GM19043 (cell line): ENCODE data around the gene SCNN1B.
"Not testable (repeated sequence)": the region's sequence is repeated elsewhere in the genome, so short reads cannot be mapped to it uniquely, and the experiment has no call there.

ENCODE experiments used
- ATAC-seq: cut with Tn5 transposase; IDR thresholded peaks from one replicate; pipeline ENCODE4 v1.9.1; 2021; ENCODE audit warnings: low read depth; ENCODE audit not compliant: unreplicated experiment

Gene SCNN1B

DNA sequence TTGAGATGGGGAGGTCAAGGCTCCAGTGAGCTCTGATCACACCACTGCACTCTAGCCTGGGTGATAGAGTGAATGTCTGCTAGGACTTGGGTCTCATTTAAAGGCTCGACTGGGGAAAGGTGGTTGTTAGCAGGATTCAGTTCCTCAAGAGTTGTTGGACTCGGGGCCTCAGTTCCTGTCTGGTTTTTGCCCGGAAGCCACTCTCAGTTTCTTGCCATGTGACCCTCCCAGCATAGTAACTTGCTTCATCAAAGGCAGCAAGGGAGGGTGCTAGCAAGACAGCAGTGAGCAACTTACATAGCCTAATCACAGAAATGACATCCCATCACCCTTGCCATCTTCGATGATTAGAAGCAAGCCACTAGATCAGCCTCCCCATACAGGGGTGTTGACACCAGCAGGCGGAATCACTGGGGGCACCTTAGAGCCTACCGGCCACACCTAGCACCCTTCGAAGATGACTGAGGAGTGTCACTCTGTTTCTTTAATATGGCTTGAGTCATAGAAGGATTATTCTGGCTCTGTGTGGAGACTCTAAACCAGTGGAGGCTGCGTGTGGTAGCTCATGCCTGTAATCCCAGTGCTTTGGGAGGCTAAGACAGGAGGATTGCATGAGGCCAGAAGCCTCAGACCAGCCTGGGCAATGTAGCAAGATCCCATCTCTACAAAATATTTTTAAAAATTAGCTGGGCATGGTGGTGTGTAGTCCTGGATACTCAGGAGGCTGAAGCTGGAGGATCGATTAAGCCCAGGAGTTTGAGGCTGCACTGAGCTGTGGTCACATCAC is 13.2 kb upstream of the SCNN1B start:
- ATAC-seq, result no peak

DNA sequence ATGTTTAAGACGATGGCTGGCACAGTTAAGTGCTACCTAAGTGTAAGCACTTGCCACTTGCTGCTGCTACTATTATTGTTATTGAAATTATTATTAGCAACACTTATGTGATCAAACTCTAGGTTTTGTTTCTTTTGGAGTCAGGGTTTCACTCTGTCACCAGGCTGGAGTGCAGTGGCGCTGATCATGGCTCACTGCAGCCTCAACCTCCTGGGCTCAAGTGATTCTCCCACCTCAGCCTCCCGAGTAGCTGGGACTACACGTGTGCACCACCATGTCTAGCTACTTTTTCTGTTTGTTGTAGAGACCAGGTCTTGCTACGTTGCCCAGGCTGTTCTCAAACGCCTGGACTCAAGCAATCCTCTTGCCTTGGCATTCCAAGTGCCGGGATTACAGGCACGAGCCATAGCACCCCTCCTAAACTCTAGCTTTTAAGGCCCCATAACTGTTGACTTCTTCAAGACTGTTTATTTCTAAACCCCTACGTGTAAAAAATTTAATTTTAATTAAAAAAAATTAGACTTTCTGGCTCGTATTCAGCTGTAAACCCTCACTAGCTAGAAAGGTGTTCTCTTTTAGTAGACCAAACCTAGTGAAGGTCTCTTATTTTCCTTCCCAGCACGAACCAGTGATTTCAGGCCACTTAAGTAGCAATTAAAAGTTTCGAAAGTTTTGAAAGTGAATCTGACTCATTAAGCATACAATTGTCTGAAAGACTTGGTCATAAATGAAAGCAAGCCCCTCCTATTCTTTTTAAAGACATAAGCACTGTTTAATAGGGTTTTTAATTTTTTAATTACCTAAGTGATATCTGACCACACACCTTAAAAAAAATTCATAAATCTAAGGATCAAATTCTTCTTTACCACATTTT is 11.7 kb upstream of the SCNN1B start:
- no peak for ATAC-seq

DNA sequence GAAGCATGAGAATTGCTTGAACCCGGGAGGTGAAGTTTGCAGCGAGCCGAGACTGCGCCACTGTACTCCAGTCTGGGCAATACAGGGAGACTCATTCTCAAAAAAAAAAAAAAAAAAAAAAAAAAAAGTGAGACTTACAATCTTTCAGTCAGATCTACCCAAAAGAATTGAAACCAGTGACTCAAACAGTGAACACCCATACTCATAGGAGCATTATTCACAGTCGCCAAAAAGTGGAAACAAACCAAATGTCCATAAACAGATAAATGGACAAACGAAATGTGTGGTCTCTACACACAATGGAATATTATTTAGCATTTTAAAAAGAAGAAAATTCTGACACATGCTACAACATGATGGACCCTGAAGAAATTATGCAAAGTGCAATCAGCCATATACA is 9.1 kb upstream of the SCNN1B start:
- no peak for ATAC-seq

DNA sequence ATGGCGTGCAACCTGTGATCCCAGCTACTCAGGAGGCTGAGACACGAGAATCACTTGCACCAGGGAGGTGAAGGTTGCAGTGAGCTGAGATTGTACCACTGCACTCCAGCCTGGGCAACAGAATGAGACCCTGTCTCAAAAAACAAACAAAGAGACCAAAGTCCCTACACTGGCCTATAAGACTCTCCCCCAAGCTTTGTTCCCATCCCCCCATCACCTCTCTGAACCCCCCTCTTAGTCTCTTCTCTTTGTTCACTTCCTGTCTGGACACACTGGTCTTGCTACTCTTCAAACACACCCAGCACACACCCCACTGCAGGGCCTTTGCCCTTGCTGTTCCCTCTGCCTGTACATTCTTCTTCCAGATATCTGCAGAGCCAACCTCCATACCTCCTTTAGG is 7.8 kb upstream of the SCNN1B start:
- ATAC-seq, result no peak

DNA sequence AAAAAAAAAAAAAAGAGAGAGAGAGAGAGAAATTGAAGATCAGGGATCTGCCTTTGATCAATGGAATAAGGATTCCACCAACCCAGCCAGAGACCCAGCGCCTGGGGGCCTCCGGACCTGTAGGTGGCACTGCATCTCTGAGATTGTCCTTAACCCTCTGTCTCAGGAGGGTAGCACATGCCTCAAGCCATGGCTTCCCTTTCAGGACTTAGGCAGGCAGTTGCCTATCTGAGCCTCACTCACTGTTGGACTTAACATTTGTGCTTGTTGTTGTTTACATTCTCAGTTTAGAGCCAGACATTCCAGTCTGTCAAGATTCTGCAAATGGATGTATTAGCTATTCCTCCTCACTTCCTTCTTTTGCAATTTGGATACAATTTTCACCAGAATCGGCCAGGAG is 5.1 kb upstream of the SCNN1B start:
- no peak for ATAC-seq

DNA sequence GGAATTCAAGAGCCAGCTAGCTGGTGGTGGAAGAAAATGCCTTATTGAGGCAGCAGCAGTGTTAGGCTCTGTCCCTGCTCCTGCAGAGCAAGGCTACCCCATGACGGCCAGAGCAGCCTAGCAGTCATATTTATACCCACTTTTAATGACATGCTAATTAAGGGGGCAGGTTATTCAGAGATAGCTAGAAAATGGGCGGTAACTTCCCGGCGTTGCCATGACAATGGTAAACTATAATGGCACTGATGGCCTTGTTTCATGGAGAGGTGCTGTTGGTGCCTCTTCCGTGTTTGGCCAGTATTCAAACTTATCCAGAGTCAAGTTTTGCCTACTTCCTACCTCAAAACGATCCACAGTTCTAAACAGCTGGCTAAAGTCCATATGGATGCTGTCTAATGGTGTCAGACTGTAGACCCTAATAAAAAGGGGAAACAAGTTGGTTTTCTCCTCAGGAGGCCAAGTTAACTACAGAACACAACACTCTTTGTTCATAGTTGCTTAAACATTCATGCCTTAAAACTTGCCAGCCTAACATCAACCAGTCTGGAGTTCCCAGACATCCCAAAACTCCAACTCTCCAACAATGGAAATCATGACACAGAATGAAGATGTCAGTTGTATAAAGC is 3.7 kb upstream of the SCNN1B start:
- ATAC-seq, result no peak

DNA sequence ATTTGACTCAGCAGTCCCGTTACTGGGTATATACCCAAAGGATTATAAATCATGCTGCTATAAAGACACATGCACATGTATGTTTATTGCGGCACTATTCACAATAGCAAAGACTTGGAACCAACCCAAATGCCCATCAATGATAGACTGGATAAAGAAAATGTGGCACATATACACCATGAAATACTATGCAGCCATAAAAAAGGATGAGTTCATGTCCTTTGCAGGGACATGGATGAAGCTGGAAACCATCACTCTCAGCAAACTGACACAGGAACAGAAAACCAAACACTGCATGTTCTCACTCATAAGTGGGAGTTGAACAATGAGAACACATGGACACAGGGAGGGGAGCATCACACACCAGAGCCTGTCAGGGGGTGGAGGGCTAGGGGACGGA is 2.3 kb upstream of the SCNN1B start:
- ATAC-seq, result not testable (repeated sequence)

DNA sequence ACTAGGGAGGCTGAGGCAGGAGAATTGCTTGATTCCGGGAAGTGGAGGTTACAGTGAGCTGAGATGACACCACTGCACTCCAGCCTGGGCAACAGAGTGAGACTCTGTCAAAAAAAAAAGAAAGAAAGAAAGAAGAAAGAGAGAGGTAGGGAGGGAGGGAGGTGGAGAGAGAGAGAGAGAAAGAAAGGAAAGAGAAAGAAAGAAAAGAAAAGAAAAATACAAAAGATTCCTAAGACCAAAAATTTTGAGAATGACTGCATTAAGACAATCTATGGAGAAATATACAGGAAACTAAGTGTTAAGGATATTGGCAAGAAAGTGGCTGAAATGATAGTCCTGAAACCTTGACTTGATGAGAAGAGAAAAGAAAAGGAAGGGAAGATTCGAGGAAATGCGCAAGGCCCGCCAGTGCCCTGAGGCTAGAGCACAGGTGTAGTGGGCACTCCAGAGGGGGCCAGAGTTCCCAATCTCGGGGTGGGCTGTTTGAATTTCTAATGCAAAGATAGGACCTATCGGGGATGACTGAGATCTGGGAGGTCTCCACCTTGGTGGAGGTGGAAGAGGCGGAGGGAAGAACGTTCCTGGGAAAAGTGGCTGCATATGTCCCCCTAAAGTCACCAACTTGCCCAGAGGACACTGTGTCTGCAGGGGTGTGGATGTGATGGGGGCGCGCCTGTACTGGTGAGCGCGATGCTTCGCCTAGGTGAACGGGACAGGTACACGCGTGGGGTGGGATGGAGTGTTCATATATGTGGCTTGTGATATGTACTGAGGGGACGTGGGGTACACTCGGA is 654 bp upstream of the SCNN1B start:
- ATAC-seq, result no peak

DNA sequence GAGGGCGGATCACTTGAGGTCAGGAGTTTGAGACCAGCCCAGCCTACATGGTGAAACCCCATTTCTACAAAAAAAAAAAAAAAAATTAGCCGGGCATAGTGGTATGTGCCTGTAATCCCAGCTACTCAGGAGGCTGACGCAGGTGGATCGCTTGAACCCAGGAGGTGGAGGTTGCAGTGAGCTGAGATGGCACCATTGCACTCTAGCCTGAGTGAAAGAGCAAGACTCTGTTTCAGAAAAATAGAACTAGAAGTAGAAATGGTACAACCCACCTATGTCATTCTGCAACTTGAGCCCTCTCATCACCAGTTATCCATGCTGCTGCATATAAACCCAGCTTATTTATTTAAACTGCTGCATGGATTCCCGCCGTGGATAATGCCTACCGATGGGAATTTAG is 1.6 kb downstream of the SCNN1B start:
- no peak for ATAC-seq

DNA sequence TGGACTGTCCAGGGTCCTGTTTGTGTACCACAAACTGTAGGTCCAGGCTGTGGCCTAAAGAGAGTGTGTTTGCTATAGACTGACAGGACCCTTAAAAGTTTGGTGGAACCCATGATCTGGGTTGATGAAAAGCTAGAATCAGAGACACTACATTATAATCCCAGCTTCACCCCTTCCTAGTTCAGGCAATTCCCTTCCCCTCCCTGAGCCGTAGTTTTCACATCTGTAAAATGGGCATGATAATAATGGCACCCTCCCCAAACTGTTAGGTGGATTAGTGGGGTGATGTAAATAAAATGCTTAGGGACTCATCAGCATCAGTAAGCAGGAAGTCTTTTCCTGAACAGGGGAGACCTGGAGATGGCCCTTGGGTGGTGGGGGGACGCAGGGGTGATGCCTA is 2.5 kb downstream of the SCNN1B start:
- no peak for ATAC-seq

DNA sequence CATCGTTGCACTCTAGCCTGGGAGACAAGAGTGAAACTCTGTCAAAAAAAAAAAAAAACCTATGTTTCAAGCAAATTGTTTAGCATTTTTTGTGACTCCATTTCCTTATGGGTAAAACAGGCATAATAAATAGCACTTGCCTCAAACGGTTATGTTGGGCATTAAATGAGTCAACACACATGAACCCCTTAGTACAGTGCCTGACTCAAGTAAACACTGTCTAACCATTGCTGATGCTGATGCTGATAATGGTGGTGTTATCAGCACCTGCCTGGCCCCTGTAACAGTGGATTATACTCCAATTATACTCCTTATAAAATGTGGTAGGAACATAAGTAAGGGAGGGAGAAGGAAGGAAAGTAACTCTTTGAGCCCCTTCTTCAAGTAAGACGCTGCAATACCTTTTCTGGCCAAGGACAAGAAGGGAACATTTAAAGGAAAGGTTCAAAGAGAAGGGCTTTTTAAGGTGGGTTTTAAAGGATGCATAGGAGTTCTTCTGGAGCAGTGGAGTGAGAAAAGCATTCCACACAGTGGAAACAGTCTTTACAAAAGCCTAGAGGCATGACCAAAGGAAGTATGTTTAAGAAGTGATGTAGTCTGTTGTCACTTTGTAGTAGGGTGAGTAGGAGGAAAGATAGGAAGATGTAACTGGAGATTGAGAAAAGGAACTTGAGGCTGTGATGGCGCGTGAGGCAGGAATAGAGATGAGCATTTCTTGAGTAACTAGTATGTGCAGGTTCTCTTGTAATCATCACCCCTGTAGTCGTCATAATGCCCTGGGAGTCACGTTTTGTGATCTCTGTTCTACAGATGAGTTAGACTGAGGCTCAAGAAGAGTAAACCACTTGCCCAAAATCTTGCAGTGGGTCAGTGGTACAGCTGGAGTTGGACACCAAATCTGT is 4.3 kb downstream of the SCNN1B start:
- no peak for ATAC-seq

DNA sequence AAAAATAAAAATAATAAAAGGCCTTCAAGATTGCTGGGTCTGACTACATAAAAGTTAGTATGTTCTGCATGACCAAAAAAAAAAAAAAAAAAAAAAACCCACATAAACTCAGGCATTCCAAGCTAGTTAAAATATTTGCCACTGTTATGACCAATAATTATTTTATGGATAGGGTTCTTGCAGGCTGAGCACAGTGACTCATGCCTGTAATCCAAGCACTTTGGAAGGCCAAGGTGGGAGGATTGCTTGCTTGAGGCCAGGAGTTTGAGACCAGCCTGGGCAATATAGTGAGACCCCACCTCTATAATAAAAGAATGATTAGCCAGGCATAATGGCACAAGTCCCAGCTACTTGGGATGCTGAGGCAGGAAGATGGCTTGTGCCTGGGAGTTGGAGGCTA is 8.1 kb downstream of the SCNN1B start:
- ATAC-seq, result no peak

DNA sequence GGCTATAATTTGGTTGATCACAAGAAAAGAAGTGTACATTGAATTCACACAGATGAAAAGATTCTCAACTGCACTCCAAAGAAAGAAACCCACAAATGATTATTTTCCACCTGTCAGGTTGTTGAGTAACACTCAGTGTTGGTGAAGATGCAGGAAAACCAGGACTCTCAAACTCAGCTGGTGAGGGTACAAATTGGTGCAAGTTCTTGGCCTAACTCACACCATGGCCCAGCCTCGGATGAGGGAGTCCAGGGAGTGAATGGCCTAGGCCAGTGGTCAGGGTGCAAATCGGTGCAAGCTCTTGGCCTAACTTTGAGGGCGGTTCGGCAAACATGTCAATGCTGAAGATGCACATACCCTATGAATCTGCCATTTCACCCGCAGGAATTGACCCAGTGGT is 8.6 kb downstream of the SCNN1B start:
- ATAC-seq, result no peak

DNA sequence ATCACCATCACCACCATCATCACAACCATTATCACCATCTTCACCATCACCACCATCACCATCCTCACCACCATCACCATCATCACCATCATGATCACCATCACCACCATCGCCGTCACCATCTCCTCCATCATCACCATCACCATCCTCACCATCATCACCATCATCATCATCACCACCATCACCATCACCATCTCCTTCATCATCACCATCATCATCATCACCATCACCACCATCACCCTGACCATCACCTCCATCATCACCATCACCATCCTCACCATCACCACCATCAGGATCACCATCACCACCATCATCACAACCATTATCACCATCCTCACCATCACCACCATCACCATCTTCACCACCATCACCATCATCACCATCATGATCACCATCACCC is 14.1 kb downstream of the SCNN1B start:
- ATAC-seq, result no peak

DNA sequence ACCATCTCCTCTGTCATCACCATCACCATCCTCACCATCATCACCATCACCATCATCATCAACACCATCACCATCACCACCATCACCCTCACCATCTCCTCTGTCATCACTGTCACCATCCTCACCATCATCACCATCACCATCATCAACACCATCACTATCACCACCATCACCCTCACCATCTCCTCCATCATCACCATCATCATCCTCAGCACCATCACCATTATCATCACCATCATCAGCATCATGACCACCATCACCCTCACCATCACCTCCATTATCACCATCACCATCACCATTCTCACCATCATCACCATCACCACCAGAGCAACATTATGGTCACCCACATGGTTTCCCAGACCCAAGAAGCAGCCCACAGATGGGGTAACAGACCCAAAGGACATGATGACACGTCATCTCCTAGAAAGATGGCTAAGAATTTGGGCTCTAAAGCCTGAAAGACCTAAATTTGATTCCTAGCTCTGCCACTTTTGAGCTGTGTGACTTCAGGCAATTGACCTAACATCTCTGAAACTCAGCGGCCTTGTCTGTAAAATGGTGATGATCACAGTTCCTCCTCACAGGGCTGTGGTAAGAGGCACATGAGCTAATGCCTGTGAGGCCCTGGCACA is 14.6 kb downstream of the SCNN1B start:
- ATAC-seq, result no peak

DNA sequence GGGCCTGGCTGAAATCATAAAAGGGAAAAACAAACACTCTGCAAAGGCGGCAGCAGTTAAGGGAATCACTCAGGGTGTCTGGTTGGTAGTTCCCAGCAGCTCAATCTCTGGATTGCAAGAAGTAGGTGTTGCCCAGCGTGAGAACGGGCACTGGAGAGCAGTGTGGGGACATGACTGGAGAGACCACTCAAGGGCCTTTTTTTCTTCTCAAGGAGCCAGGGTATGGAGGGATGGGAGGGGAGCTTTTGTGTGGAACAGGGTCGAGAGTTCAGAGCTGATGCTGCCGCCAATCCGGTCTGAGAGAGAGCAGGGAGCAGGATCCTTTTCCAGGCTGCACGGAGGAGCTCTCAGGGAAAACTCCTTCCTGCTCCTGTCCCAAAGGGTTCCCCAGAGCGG is 15.2 kb downstream of the SCNN1B start:
- ATAC-seq, result no peak

DNA sequence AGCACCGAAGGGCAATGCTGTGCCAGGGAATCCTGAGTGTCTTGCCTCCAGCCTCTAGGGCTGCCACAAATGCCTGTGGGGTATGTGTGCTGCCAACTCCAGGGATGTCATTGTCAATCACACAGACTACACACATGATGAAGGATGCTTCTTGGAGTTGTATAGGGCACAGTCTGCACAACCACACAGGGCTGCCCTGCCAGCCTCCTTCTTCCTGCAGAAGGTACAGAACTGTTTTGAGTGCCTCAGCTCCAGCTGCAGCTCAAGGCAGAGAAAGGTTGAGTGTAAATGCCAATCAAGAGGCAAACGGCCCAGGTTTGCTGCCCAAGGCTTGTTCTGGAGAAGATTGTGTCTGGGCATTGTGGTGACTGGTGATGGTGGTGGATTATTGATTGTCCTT is 15.6 kb downstream of the SCNN1B start:
- no peak for ATAC-seq

DNA sequence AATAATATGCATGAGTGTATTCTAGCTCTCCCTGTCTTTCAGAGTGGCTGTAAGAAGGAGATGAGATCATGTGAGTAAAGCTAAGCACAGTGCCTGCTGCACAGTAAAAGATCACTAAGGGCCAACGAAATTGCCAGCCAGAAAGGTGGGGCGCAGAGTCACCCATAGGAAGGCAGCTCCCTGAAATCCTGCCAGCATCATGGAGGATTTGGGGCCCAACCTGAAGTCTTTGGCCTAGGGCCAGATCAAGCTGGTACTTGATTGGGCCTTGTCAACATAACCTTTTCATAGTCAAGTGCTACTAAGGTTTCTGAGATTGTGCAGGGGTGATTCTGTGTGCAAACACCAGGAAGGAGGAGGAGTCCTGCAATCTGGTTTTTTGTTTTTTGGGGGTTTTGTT is 16.5 kb downstream of the SCNN1B start:
- ATAC-seq, result no peak

DNA sequence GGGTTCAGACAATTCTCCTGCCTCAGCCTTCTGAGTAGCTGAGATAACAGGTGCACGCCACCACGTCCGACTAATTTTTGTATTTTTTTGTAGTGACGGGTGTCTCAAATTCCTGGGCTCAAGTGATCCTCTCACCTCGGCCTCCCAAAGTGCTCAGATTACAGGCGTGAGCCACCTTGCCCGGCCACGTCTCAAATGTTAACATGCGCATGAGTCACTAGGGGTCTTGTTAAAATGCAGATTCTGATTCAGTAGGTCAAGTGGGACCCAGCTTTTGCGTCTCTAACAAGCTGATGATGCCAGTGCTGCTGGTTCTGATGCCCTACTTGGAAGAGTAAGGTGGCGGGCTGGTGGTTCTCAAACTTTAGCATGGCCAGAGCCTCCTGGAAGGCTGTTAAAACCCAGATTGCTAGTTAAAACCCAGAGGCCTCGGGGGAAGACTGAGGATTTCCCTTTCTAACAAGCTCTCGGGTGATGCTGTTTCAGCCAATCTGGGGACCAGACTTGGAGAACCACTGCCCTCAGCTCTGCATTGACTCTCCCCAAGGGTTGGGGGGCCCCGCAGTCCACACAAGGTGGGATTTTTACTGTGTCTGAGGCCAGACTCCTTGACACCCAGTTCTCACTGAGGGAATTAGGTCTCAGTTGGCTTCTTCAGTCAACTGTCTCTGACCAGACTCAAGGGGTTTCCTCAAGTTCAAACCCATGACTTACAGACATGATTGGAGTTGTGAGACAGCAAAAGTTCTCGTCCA is 17.9 kb downstream of the SCNN1B start:
- ATAC-seq, result no peak
